Neural progenitor cell (in vitro differentiated cells): Measurements from ENCODE around the gene ROM1.

Experiments
- EZH2 ChIP-seq: fragments of 200-600 bp; sonication (generic); IDR thresholded peaks from 2 replicates; pipeline ENCODE4 v1.6.1; 2017; ENCODE audit warnings: antibody characterized with exemption, mild to moderate bottlenecking, moderate library complexity
- EZH2phosphoT487 ChIP-seq: fragments of 200-600 bp; sonication (generic); IDR thresholded peaks from 2 replicates; pipeline ENCODE4 v1.6.1; 2017; ENCODE audit warnings: antibody characterized with exemption
- TF ChIP-seq, protein P1 (sequence below): fragments of 200-600 bp; sonication (generic); IDR thresholded peaks from 2 replicates; pipeline ENCODE4 v1.5.1; 2017; ENCODE audit warnings: antibody characterized with exemption, mild to moderate bottlenecking

DNA sequence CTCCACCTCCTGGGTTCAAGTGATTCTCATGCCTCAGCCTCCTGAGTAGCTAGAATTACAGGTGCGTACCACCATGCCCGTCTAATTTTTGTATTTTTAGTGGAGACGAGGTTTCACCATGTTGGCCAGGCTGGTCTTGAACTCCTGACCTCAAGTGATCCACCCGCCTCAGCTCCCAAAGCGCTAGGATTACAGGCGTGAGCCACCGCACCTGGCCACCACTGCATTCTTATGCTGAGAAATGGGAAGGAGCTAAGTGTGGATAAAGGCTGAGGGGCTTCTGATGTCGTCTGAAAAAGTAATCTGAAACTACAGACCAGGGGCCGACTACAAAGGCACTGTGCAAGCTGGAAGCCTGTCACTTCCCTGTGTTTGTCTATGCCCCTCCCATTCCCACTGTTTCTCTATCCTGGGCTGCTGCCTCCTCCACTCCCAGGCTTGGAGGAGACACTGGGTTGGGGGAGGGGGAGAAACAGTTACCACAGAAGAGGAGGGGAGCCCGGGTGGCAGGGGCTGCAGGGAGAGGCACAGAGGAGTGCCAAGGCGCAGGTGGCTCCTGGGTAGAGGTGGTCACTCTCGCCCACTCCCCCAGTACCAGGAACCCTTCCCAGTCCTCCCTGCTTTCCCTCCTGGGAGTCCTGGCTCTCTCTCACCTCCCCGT is 8.5 kb upstream of the ROM1 start:
- TF ChIP-seq, protein P1, sequence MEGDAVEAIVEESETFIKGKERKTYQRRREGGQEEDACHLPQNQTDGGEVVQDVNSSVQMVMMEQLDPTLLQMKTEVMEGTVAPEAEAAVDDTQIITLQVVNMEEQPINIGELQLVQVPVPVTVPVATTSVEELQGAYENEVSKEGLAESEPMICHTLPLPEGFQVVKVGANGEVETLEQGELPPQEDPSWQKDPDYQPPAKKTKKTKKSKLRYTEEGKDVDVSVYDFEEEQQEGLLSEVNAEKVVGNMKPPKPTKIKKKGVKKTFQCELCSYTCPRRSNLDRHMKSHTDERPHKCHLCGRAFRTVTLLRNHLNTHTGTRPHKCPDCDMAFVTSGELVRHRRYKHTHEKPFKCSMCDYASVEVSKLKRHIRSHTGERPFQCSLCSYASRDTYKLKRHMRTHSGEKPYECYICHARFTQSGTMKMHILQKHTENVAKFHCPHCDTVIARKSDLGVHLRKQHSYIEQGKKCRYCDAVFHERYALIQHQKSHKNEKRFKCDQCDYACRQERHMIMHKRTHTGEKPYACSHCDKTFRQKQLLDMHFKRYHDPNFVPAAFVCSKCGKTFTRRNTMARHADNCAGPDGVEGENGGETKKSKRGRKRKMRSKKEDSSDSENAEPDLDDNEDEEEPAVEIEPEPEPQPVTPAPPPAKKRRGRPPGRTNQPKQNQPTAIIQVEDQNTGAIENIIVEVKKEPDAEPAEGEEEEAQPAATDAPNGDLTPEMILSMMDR = no peak
- TF ChIP-seq EZH2phosphoT487 = no peak
- no peak for TF ChIP-seq EZH2
